AG04450 (cell line): ENCODE measurements around the gene XPC. TPM values are rescaled to one million over a fixed set of nuclear protein-coding genes. Genes with fewer than 3 reads are reported as not detected.
A peak's percentile ranks its signal among the peaks of the same experiment; 100 is the strongest.

ENCODE experiments used
- CTCF ChIA-PET: fragments of 300-600, 350-600 bp; formaldehyde crosslinking; extraction: SDS; loops from one replicate; lab custom pipeline; 2022; ENCODE audit warnings: antibody characterized with exemption, inconsistent platforms; lab: Charles Lee
- POLR2A ChIA-PET: fragments of 350-600 bp; formaldehyde crosslinking; extraction: SDS; loops from one replicate; lab custom pipeline; 2021; ENCODE audit warnings: antibody characterized with exemption, inconsistent platforms; lab: Yijun Ruan, JAX
- DNase-seq: peaks from one replicate; pipeline ENCODE4 v3.0.0-alpha.2; 2011; ENCODE audit warnings: low read depth, low spot score
- H3K27ac ChIP-seq: one replicate; pipeline ENCODE4 v1.5.1; 2012; ENCODE audit warnings: low read depth, low read length, control low read depth
- H3K27me3 ChIP-seq: one replicate; pipeline ENCODE4 v1.6.0; 2012; ENCODE audit warnings: low read length; ENCODE audit not compliant: control insufficient read depth, insufficient read depth
- H3K4me3 ChIP-seq: 2 replicates; pipeline ENCODE4 v1.5.1; 2011; ENCODE audit warnings: mild to moderate bottlenecking, low read depth, low read length, control low read depth
- H3K9me3 ChIP-seq: 2 replicates; pipeline ENCODE4 v1.5.1; 2012; ENCODE audit warnings: low read length; ENCODE audit not compliant: control insufficient read depth, insufficient read depth
- polyA plus RNA-seq: library from polyadenylated mRNA; depleted of rRNA; stranded (reverse); fragments of >200 nt; gene quantifications from 2 replicates; pipeline ENCODE4 v1.2.3, GENCODE V29; 2011
- TF ChIP-seq, protein P1 (sequence below): IDR thresholded peaks from 2 replicates; pipeline ENCODE4 v1.5.1; 2011; ENCODE audit warnings: low read depth, low read length, control low read depth, inconsistent platforms

XPC gene
- polyA plus RNA-seq, 1 experiment, result 39.0 TPM

GRCh38 chr3:14186854-14187458 lies 8.6 kb upstream of the XPC start:
- no peak overlapping the region for H3K27ac ChIP-seq
- DNase-seq, result no peak
- TF ChIP-seq, protein P1, sequence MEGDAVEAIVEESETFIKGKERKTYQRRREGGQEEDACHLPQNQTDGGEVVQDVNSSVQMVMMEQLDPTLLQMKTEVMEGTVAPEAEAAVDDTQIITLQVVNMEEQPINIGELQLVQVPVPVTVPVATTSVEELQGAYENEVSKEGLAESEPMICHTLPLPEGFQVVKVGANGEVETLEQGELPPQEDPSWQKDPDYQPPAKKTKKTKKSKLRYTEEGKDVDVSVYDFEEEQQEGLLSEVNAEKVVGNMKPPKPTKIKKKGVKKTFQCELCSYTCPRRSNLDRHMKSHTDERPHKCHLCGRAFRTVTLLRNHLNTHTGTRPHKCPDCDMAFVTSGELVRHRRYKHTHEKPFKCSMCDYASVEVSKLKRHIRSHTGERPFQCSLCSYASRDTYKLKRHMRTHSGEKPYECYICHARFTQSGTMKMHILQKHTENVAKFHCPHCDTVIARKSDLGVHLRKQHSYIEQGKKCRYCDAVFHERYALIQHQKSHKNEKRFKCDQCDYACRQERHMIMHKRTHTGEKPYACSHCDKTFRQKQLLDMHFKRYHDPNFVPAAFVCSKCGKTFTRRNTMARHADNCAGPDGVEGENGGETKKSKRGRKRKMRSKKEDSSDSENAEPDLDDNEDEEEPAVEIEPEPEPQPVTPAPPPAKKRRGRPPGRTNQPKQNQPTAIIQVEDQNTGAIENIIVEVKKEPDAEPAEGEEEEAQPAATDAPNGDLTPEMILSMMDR, result no peak
- ChIA-PET POLR2A (no interaction called here), CTCF (interaction anchor here (3.3 kb wide), 1 partner anchor 17 kb away, joined by 14 read pairs; no protein-coding TSS in a partner anchor)
- no peaks in the 10 kb centered on the region for H3K27me3 ChIP-seq
- H3K4me3 ChIP-seq, result no peak overlapping the region
- no peaks in the 10 kb centered on the region for H3K9me3 ChIP-seq

- no peaks in the 10 kb centered on the region for H3K27me3 ChIP-seq
- POLR2A ChIA-PET, result no interaction called here
- no peak overlapping the region for H3K27ac ChIP-seq
- no peak for DNase-seq
- TF ChIP-seq, protein P1, result no peak
- H3K9me3 ChIP-seq, result no peaks in the 10 kb centered on the region
- CTCF ChIA-PET, result interaction anchor here (0.6 to 1.2 kb wide), 2 partner anchors 20 to 741 kb away, joined by 5 read pairs; no protein-coding TSS in a partner anchor
- no peak overlapping the region for H3K4me3 ChIP-seq
Measured at GRCh38 chr3:14183015-14183577, 4.7 kb upstream of the XPC start.

DNA sequence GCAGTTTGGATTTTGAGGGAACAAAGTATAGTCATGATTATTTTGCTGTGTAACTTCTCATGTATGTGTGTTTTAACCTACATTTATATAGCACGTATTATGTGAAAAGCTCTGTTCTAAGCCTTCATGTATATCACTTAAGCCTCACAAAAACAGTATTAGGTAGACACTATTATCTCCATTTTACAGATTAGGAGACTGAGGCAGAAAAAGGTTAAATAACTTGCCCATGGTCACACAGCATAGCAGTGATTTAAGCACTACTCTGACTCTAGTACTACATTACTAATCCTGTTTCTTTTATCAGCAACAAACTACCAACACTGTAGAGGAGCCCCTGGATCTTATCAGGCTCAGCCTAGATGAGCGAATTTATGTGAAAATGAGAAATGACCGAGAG lies 2.9 kb upstream of the XPC start:
- TF ChIP-seq, protein P1, result no peak
- CTCF ChIA-PET, result interaction anchor here (1.0 kb wide), 1 partner anchor 22 kb away, joined by 3 read pairs; no protein-coding TSS in a partner anchor

GRCh38 chr3:14179795-14180194 lies 1.4 kb upstream of the XPC start:
- Histone ChIP-seq H3K27ac (no peak overlapping the region), H3K9me3 (no peaks in the 10 kb centered on the region), H3K4me3 (no peak overlapping the region), H3K27me3 (no peaks in the 10 kb centered on the region)
- POLR2A ChIA-PET, result interaction anchor here (2.5 kb wide), 1 partner anchor 55 kb away, joined by 45 read pairs; the partner anchor contains the start of genes CHCHD4 and TMEM43
- DNase-seq, result no peak
- TF ChIP-seq, protein P1, result no peak
- CTCF ChIA-PET, result interaction anchor here (1.3 to 2.2 kb wide), 4 partner anchors 24 to 289 kb away, joined by 3 to 31 read pairs (median 8); no protein-coding TSS in a partner anchor

More for the DNA sequence above, 2.9 kb upstream of the XPC start:
- H3K27me3 ChIP-seq, result no peaks in the 10 kb centered on the region
- POLR2A ChIA-PET, result no interaction called here
- no peak for DNase-seq
- no peak overlapping the region for H3K27ac ChIP-seq
- H3K9me3 ChIP-seq, result no peaks in the 10 kb centered on the region
- no peak overlapping the region for H3K4me3 ChIP-seq

DNA sequence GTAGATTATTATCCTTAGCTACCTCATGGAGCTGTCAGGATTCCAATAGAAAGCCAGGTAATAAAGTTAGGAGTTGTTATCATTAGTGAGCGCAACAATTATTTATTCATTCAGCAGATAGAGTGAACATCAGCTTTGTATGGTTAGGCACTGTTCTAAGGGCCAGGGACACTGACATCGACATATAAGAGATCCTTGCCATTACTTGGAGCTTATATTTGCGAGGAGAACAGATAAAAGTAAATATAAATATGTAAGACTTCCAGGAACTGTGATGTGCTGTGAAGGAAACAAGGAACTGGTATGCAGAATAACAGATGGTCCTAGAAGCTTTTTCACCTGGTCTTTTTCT lies 689 bp upstream of the XPC start:
- ChIA-PET CTCF (interaction anchor here (0.6 to 2.2 kb wide), 9 partner anchors 12 to 331 kb away, joined by 3 to 31 read pairs (median 4); no protein-coding TSS in a partner anchor), POLR2A (interaction anchor here (0.6 to 2.5 kb wide), 29 partner anchors 9 to 895 kb away, joined by 3 to 45 read pairs (median 4); partner anchors contain the start of genes CCDC174, CHCHD4, MRPS25 and TMEM43)
- no peak for DNase-seq
- TF ChIP-seq, protein P1, result no peak
- no peak overlapping the region for H3K27ac ChIP-seq
- peak overlapping the region; percentile 98 for H3K4me3 ChIP-seq
- no peaks in the 10 kb centered on the region for H3K27me3 ChIP-seq
- no peaks in the 10 kb centered on the region for H3K9me3 ChIP-seq
